Mesothelial cell of epicardium (in vitro differentiated cells): ENCODE measurements around the gene TBCCD1. TPM values are rescaled to one million over a fixed set of nuclear protein-coding genes. Genes with fewer than 3 reads are reported as not detected.

Source experiments
- DNase-seq, 2 experiments: peaks; one replicate each; pipeline ENCODE4 v3.0.0; 2021; ENCODE audit warnings: low spot score in 2 of 2; ENCODE audit not compliant: unreplicated experiment in 2 of 2
- H3K27ac Mint-ChIP-seq: 2 replicates; pipeline ENCODE4 v1.8.0; 2021; ENCODE audit warnings: mixed read lengths
- H3K27me3 Mint-ChIP-seq: 2 replicates; pipeline ENCODE4 v1.8.0; 2021; ENCODE audit warnings: low read depth, mixed read lengths
- H3K36me3 Mint-ChIP-seq: 2 replicates; pipeline ENCODE4 v1.8.0; 2021; ENCODE audit warnings: mixed read lengths
- H3K4me1 Mint-ChIP-seq: 2 replicates; pipeline ENCODE4 v1.8.0; 2021; ENCODE audit warnings: mixed read lengths
- H3K4me3 Mint-ChIP-seq: 2 replicates; pipeline ENCODE4 v1.8.0; 2021; ENCODE audit warnings: mild to moderate bottlenecking, moderate library complexity, mixed read lengths
- H3K9me3 Mint-ChIP-seq: 2 replicates; pipeline ENCODE4 v1.8.0; 2021; ENCODE audit warnings: mixed read lengths
- total RNA-seq: library from RNA; stranded (reverse); gene quantifications from 3 replicates; pipeline ENCODE4 v1.2.1, GENCODE V29; 2021
- TF ChIP-seq, protein P1 (sequence below): fragments of 200-600 bp; sonication (generic); IDR thresholded peaks from one replicate; pipeline ENCODE4 v1.5.0; 2021; ENCODE audit warnings: antibody characterized with exemption; ENCODE audit not compliant: unreplicated experiment

The TBCCD1 gene
- total RNA-seq, 1 donor from 2014 or later = 14.5 TPM

- TF ChIP-seq, protein P1, sequence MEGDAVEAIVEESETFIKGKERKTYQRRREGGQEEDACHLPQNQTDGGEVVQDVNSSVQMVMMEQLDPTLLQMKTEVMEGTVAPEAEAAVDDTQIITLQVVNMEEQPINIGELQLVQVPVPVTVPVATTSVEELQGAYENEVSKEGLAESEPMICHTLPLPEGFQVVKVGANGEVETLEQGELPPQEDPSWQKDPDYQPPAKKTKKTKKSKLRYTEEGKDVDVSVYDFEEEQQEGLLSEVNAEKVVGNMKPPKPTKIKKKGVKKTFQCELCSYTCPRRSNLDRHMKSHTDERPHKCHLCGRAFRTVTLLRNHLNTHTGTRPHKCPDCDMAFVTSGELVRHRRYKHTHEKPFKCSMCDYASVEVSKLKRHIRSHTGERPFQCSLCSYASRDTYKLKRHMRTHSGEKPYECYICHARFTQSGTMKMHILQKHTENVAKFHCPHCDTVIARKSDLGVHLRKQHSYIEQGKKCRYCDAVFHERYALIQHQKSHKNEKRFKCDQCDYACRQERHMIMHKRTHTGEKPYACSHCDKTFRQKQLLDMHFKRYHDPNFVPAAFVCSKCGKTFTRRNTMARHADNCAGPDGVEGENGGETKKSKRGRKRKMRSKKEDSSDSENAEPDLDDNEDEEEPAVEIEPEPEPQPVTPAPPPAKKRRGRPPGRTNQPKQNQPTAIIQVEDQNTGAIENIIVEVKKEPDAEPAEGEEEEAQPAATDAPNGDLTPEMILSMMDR = no peak
- Mint-ChIP-seq H3K36me3 (no peaks in the 10 kb centered on the region), H3K27ac (no peak overlapping the region), H3K9me3 (peaks cover 13% of the 10 kb centered on the region), H3K27me3 (peaks cover 30% of the 10 kb centered on the region), H3K4me1 (peaks cover 7% of the 10 kb centered on the region), H3K4me3 (no peak overlapping the region)
- DNase-seq = no peak
These were observed 37.7 kb downstream of the TBCCD1 start for GRCh38 chr3:186529201-186529999.

DNA sequence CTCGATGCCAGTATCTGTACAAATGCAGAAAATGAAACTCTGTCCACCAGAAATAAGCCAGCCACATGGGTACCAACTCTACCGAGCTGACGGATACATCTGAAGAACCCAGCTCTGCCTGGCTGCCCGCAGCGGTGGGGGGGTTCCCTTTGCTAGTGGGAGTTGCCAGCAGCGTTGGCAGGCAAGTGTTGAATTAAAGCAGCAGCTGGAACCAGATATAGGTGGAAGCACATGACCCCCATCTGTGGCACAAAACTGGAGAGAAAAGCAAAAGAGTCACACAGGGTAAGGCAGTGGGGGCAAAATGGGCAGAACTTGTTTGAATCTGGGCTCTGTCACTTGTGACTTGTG lies 40.9 kb downstream of the TBCCD1 start:
- Mint-ChIP-seq H3K27me3 (peaks cover 33% of the 10 kb centered on the region), H3K27ac (no peak overlapping the region), H3K9me3 (peaks cover 13% of the 10 kb centered on the region), H3K4me3 (no peak overlapping the region), H3K36me3 (no peaks in the 10 kb centered on the region), H3K4me1 (peaks cover 12% of the 10 kb centered on the region)
- DNase-seq = no peak
- TF ChIP-seq, protein P1 = no peak

- H3K27ac Mint-ChIP-seq = no peak overlapping the region
- DNase-seq = no peak
- TF ChIP-seq, protein P1 = no peak
- peaks cover 10% of the 10 kb centered on the region for H3K4me1 Mint-ChIP-seq
- H3K36me3 Mint-ChIP-seq = no peaks in the 10 kb centered on the region
- peaks cover 13% of the 10 kb centered on the region for H3K9me3 Mint-ChIP-seq
- H3K4me3 Mint-ChIP-seq = no peak overlapping the region
- peaks cover 33% of the 10 kb centered on the region for H3K27me3 Mint-ChIP-seq
These were observed 41.5 kb downstream of the TBCCD1 start for GRCh38 chr3:186525369-186526255.

DNA sequence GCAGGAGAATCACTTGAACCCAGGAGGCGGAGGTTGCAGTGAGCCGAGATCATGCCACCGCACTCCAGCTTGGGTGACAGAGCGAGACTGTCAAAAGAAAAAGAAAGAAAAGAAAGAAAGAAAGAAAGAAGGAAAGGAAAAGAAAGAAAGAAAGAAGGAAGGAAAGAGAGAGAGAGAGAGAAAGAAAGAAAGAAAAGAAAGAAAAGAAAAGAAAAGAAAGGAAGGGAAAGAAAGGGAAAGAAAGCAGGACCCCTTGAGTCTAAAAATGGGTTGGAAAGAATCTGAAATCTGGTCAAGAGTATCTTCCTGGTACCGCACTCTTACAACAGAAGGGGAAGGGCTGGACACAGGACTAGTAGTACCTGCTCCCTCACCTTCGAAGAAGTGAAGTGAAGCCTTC lies 42.5 kb downstream of the TBCCD1 start:
- Mint-ChIP-seq H3K4me3 (no peak overlapping the region), H3K4me1 (peaks cover 6% of the 10 kb centered on the region), H3K27me3 (peaks cover 36% of the 10 kb centered on the region), H3K9me3 (peaks cover 13% of the 10 kb centered on the region), H3K36me3 (no peaks in the 10 kb centered on the region), H3K27ac (no peak overlapping the region)
- DNase-seq = no peak
- TF ChIP-seq, protein P1 = no peak

DNA sequence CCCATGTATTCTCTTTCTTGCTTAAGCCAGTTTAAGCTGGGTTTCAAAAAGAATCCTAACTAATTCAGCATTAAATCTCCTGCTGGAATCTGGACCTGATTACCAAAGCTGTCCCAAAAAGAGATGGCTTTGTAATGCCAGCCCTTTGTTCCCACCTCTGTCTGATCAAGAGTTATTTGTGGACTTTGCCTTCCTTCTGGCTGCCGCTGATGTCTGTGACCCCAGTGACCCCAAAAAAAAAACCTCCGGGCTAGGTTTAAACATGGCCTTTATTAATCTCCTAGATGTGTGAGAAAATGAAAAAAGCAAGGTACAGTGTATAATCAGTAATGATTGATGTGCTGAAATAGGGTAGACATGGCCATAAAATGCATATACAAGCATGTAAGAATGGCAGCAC lies 43.7 kb downstream of the TBCCD1 start:
- Mint-ChIP-seq H3K4me3 (no peak overlapping the region), H3K36me3 (no peaks in the 10 kb centered on the region), H3K27ac (no peak overlapping the region), H3K9me3 (peaks cover 7% of the 10 kb centered on the region), H3K4me1 (peaks cover 6% of the 10 kb centered on the region), H3K27me3 (peaks cover 36% of the 10 kb centered on the region)
- DNase-seq = no peak
- TF ChIP-seq, protein P1 = no peak
